Rectal smooth muscle tissue (tissue), 1 donor: ENCODE data around the gene C1S.
"Not testable (repeated sequence)": the region's sequence is repeated elsewhere in the genome, so short reads cannot be mapped to it uniquely, and the experiment has no call there.

ENCODE experiments used
- H3K27ac ChIP-seq: one replicate; pipeline ENCODE4 v1.7.0; 2013; ENCODE audit warnings: low read depth, low read length, inconsistent platforms
- H3K27me3 ChIP-seq: one replicate; pipeline ENCODE4 v1.7.0; 2013; ENCODE audit warnings: low read length; ENCODE audit not compliant: control insufficient read depth, insufficient read depth
- H3K36me3 ChIP-seq: one replicate; pipeline ENCODE4 v1.7.0; 2013; ENCODE audit warnings: low read length; ENCODE audit not compliant: control insufficient read depth, insufficient read depth
- H3K4me1 ChIP-seq: one replicate; pipeline ENCODE4 v1.7.0; 2013; ENCODE audit warnings: low read length; ENCODE audit not compliant: control insufficient read depth, insufficient read depth
- H3K4me3 ChIP-seq: one replicate; pipeline ENCODE4 v1.7.0; 2013; ENCODE audit warnings: low read length
- H3K9ac ChIP-seq: one replicate; pipeline ENCODE4 v1.7.0; 2013; ENCODE audit warnings: low read length

C1S gene

GRCh38 chr12:7060353-7060954, at the start of gene C1S:
C1S (plus strand) TSS chr12:7060718; CDS start chr12:7061913, 1,195 bp downstream.
- no peaks in the 10 kb centered on the region for H3K27me3 ChIP-seq
- peak within 1 kb of the TSS; percentile 7 for H3K9ac ChIP-seq
- H3K27ac ChIP-seq, result peak within 1 kb of the TSS; percentile 78
- no peaks in the 10 kb centered on the region for H3K36me3 ChIP-seq
- H3K4me1 ChIP-seq, result peaks cover 9% of the 10 kb centered on the region
- H3K4me3 ChIP-seq, result peak within 1 kb of the TSS; percentile 54

GRCh38 chr12:7011398-7011797, 49.1 kb upstream of the C1S start:
- H3K9ac ChIP-seq, H3K36me3 ChIP-seq, H3K4me1 ChIP-seq, H3K27ac ChIP-seq, H3K27me3 ChIP-seq, H3K4me3 ChIP-seq: not testable (repeated sequence)

GRCh38 chr12:7012024-7012607, 48.4 kb upstream of the C1S start:
- no peaks in the 10 kb centered on the region for H3K4me1 ChIP-seq
- no peak overlapping the region for H3K9ac ChIP-seq
- H3K36me3 ChIP-seq, result no peaks in the 10 kb centered on the region
- H3K27ac ChIP-seq, result no peak overlapping the region
- no peaks in the 10 kb centered on the region for H3K27me3 ChIP-seq
- H3K4me3 ChIP-seq, result no peak overlapping the region

- Histone ChIP-seq H3K4me1 (peaks cover 7% of the 10 kb centered on the region), H3K27me3 (no peaks in the 10 kb centered on the region), H3K27ac (no peak overlapping the region), H3K36me3 (no peaks in the 10 kb centered on the region), H3K4me3 (no peak overlapping the region), H3K9ac (no peak overlapping the region)
Measured at GRCh38 chr12:7013101-7013500, 47.4 kb upstream of the C1S start.

- Histone ChIP-seq H3K36me3 (no peaks in the 10 kb centered on the region), H3K4me1 (peaks cover 12% of the 10 kb centered on the region), H3K4me3 (no peak overlapping the region), H3K9ac (no peak overlapping the region), H3K27ac (no peak overlapping the region), H3K27me3 (no peaks in the 10 kb centered on the region)
Measured at GRCh38 chr12:7015555-7016370, 44.8 kb upstream of the C1S start.

- Histone ChIP-seq H3K4me3 (peak overlapping the region; percentile 97), H3K9ac (no peak overlapping the region), H3K4me1 (peaks cover 12% of the 10 kb centered on the region), H3K36me3 (no peaks in the 10 kb centered on the region), H3K27ac (peak overlapping the region; percentile 93), H3K27me3 (no peaks in the 10 kb centered on the region)
Measured at GRCh38 chr12:7016958-7017571, 43.5 kb upstream of the C1S start.

- peak overlapping the region; percentile 93 for H3K27ac ChIP-seq
- peaks cover 12% of the 10 kb centered on the region for H3K4me1 ChIP-seq
- H3K27me3 ChIP-seq, result no peaks in the 10 kb centered on the region
- no peaks in the 10 kb centered on the region for H3K36me3 ChIP-seq
- H3K4me3 ChIP-seq, result peak overlapping the region; percentile 97
- H3K9ac ChIP-seq, result peak overlapping the region; percentile 84
Measured at GRCh38 chr12:7017870-7018349, 42.6 kb upstream of the C1S start.

GRCh38 chr12:7018350-7019042, 42.0 kb upstream of the C1S start, which contains the start of gene LPCAT3:
LPCAT3 (minus strand) TSS chr12:7018476; CDS start chr12:7018424, 52 bp downstream.
- Histone ChIP-seq H3K4me3 (peak within 1 kb of the TSS; percentile 97), H3K4me1 (peaks cover 12% of the 10 kb centered on the region), H3K36me3 (no peaks in the 10 kb centered on the region), H3K27me3 (no peaks in the 10 kb centered on the region), H3K27ac (peak within 1 kb of the TSS; percentile 93), H3K9ac (peak within 1 kb of the TSS; percentile 84)

- Histone ChIP-seq H3K27ac (peak overlapping the region; percentile 93), H3K27me3 (no peaks in the 10 kb centered on the region), H3K9ac (no peak overlapping the region)
Measured at GRCh38 chr12:7019043-7019569, 41.4 kb upstream of the C1S start.

GRCh38 chr12:7021956-7022355, 38.6 kb upstream of the C1S start:
- no peaks in the 10 kb centered on the region for H3K27me3 ChIP-seq
- no peak overlapping the region for H3K27ac ChIP-seq

More at GRCh38 chr12:7019043-7019569, 41.4 kb upstream of the C1S start:
- peak overlapping the region; percentile 57 for H3K4me3 ChIP-seq
- H3K4me1 ChIP-seq, result peaks cover 12% of the 10 kb centered on the region
- H3K36me3 ChIP-seq, result no peaks in the 10 kb centered on the region

GRCh38 chr12:7023114-7023513, 37.4 kb upstream of the C1S start:
- Histone ChIP-seq H3K4me3 (no peak overlapping the region), H3K27ac (no peak overlapping the region), H3K4me1 (peaks cover 5% of the 10 kb centered on the region), H3K36me3 (no peaks in the 10 kb centered on the region), H3K27me3 (no peaks in the 10 kb centered on the region), H3K9ac (no peak overlapping the region)

More at GRCh38 chr12:7021956-7022355, 38.6 kb upstream of the C1S start:
- H3K9ac ChIP-seq, result no peak overlapping the region
- H3K4me1 ChIP-seq, result peaks cover 12% of the 10 kb centered on the region
- no peaks in the 10 kb centered on the region for H3K36me3 ChIP-seq
- H3K4me3 ChIP-seq, result no peak overlapping the region
